NOMO-1 treated with dmso at 0.1 percent for 144 hours (cell line): Measurements from ENCODE around the gene NTMT1.

Experiments used
- DNase-seq: peaks from one replicate; lab custom pipeline; 2025; ENCODE audit not compliant: unreplicated experiment; lab: John Stamatoyannopoulos, UW

Gene NTMT1

GRCh38 chr9:129596541-129597331 is 29.2 kb upstream of the NTMT1 start:
- DNase-seq, result no peak

GRCh38 chr9:129597355-129598088 is 28.4 kb upstream of the NTMT1 start:
- DNase-seq, result no peak

GRCh38 chr9:129598089-129598596 is 27.8 kb upstream of the NTMT1 start:
- no peak for DNase-seq

GRCh38 chr9:129601082-129601674 is 24.8 kb upstream of the NTMT1 start:
- no peak for DNase-seq

- no peak for DNase-seq
These were observed 23.2 kb upstream of the NTMT1 start for GRCh38 chr9:129602598-129603415.

- no peak for DNase-seq
These were observed 21.8 kb upstream of the NTMT1 start for GRCh38 chr9:129604056-129604765.

GRCh38 chr9:129604766-129605163 is 21.2 kb upstream of the NTMT1 start:
- no peak for DNase-seq

GRCh38 chr9:129606161-129607026 is 19.6 kb upstream of the NTMT1 start:
- DNase-seq, result no peak

GRCh38 chr9:129607027-129607387 is 19.0 kb upstream of the NTMT1 start:
- no peak for DNase-seq

- no peak for DNase-seq
These were observed 17.1 kb upstream of the NTMT1 start for GRCh38 chr9:129608561-129609481.

GRCh38 chr9:129609486-129610212 is 16.3 kb upstream of the NTMT1 start:
- DNase-seq, result no peak

- DNase-seq, result no peak
These were observed 15.8 kb upstream of the NTMT1 start for GRCh38 chr9:129610213-129610472.

- DNase-seq, result peak; percentile 41
These were observed 15.3 kb upstream of the NTMT1 start for GRCh38 chr9:129610473-129611306.

- DNase-seq, result no peak
These were observed 14.6 kb upstream of the NTMT1 start for GRCh38 chr9:129611307-129611800.

- no peak for DNase-seq
These were observed 13.8 kb upstream of the NTMT1 start for GRCh38 chr9:129612123-129612522.

GRCh38 chr9:129612815-129613519 is 13.0 kb upstream of the NTMT1 start:
- no peak for DNase-seq
